GM12878 (cell line): ENCODE results near the gene DCDC2C. TPM values are rescaled to one million over a fixed set of nuclear protein-coding genes. Genes with fewer than 3 reads are reported as not detected.

Experiments used
- ATAC-seq: fragments of 200-7000 bp; cut with Tn5 transposase; 3 replicates; pipeline ENCODE4 v1.9.1; 2020; ENCODE audit warnings: mild to moderate bottlenecking, moderate library complexity
- BruUV-seq: library from RNA; stranded (reverse); fragments of 400-500 nt; replicated peaks from 2 replicates; lab custom pipeline; 2021; lab: Mats Ljungman, UMichigan
- CTCF ChIA-PET: fragments of 300-600 bp; sonication (Branson Sonifier 250); formaldehyde crosslinking; extraction: SDS; loops from one replicate; lab custom pipeline; 2021; ENCODE audit warnings: inconsistent platforms; lab: Yijun Ruan, JAX
- POLR2A ChIA-PET: fragments of 350-600 bp; formaldehyde crosslinking; extraction: SDS; loops from one replicate; lab custom pipeline; 2021; ENCODE audit warnings: inconsistent platforms; lab: Charles Lee
- RAD21 ChIA-PET: fragments of 300-600 bp; sonication (Branson Sonifier 250); formaldehyde crosslinking; loops from one replicate; lab custom pipeline; 2023; ENCODE audit warnings: antibody characterized with exemption; ENCODE audit not compliant: unreplicated experiment; lab: Charles Lee
- SMC1A ChIA-PET: fragments of 300-600 bp; sonication (Branson Sonifier 250); formaldehyde crosslinking; loops from one replicate; lab custom pipeline; 2023; ENCODE audit not compliant: unreplicated experiment, uncharacterized antibody; lab: Charles Lee
- DNase-seq: peaks from one replicate; pipeline ENCODE4 v3.0.0-alpha.2; 2011; ENCODE audit warnings: low read depth, low spot score
- FAIRE-seq: peaks from 3 replicates; lab custom pipeline; 2011; peaks lifted over from hg19 to GRCh38; lab: Jason Lieb, UNC
- H2AFZ ChIP-seq: 2 replicates; pipeline ENCODE4 v1.6.0; 2011; ENCODE audit warnings: low read depth, low read length, control low read depth; ENCODE audit not compliant: control insufficient read depth
- H3K27ac ChIP-seq: 2 replicates; pipeline ENCODE4 v1.5.1; 2011; ENCODE audit warnings: control low read depth; ENCODE audit not compliant: control insufficient read depth, insufficient read depth
- H3K27me3 ChIP-seq, 2 experiments: replicated peaks in 1 of 2; 2 replicates each; pipeline versions ENCODE4 v1.6.0 to v1.6.1; 2011; ENCODE audit warnings: low read length in 1 of 2; ENCODE audit not compliant: control insufficient read depth in 2 of 2, insufficient read depth in 2 of 2
- H3K36me3 ChIP-seq, 2 experiments: 2 replicates each; pipeline ENCODE4 v1.5.1; 2011; ENCODE audit warnings: low read length in 1 of 2; ENCODE audit not compliant: control insufficient read depth in 2 of 2, insufficient read depth in 2 of 2
- H3K4me1 ChIP-seq: 2 replicates; pipeline ENCODE4 v1.6.1; 2011; ENCODE audit warnings: mild to moderate bottlenecking, low read length, moderate library complexity, mixed read lengths; ENCODE audit not compliant: control insufficient read depth, insufficient read depth
- H3K4me2 ChIP-seq: 2 replicates; pipeline ENCODE4 v1.6.0; 2011; ENCODE audit warnings: control low read depth; ENCODE audit not compliant: control insufficient read depth, insufficient read depth
- H3K4me3 ChIP-seq: fragments of 200-600 bp; sonication (generic); 2 replicates; pipeline ENCODE4 v1.5.1; 2016
- H3K79me2 ChIP-seq: 2 replicates; pipeline ENCODE4 v1.6.0; 2011; ENCODE audit warnings: low read length; ENCODE audit not compliant: control insufficient read depth, insufficient read depth
- H3K9ac ChIP-seq: 2 replicates; pipeline ENCODE4 v1.8.0; 2011; ENCODE audit warnings: low read length, control low read depth, mixed read lengths; ENCODE audit not compliant: control insufficient read depth, insufficient read depth
- H3K9me3 ChIP-seq: replicated peaks from 3 replicates; pipeline ENCODE4 v1.5.1; 2011; ENCODE audit warnings: mild to moderate bottlenecking, low read length; ENCODE audit not compliant: control insufficient read depth, insufficient read depth
- H4K20me1 ChIP-seq: 2 replicates; pipeline ENCODE4 v1.6.0; 2011; ENCODE audit not compliant: control insufficient read depth, insufficient read depth
- ATF7 ChIP-seq: fragments of 450-650 bp; IDR thresholded peaks from 2 replicates; pipeline ENCODE4 v1.6.1; 2016; ENCODE audit warnings: low read depth, mild to moderate bottlenecking
- BHLHE40 ChIP-seq, 2 experiments: fragments of 450-650 bp in 1 of 2; IDR thresholded peaks; 2 replicates each; pipeline ENCODE4 v1.6.1; 2011 to 2017; ENCODE audit warnings: low read depth in 2 of 2, borderline replicate concordance in 1 of 2, improper control_type of control experiment in 1 of 2, low read length in 1 of 2, mild to moderate bottlenecking in 1 of 2
- CBFB ChIP-seq: IDR thresholded peaks from 2 replicates; pipeline ENCODE4 v1.6.1; 2016; ENCODE audit warnings: antibody characterized with exemption, low read depth
- CHD2 ChIP-seq: IDR thresholded peaks from 2 replicates; pipeline ENCODE4 v1.6.1; 2011; ENCODE audit warnings: low read depth, low read length, improper control_type of control experiment, borderline replicate concordance
- FOS ChIP-seq: IDR thresholded peaks from 3 replicates; pipeline ENCODE4 v1.6.1; 2011; ENCODE audit warnings: borderline replicate concordance; ENCODE audit not compliant: insufficient read length; ENCODE audit errors: extremely low read depth
- HDAC2 ChIP-seq: fragments of 200-600 bp; sonication (generic); IDR thresholded peaks from 2 replicates; pipeline ENCODE4 v1.6.1; 2017
- MEF2B ChIP-seq: fragments of 450-650 bp; IDR thresholded peaks from 2 replicates; pipeline ENCODE4 v1.6.1; 2018; ENCODE audit warnings: mild to moderate bottlenecking, moderate library complexity; ENCODE audit not compliant: partially characterized antibody, poor library complexity, severe bottlenecking
- PBX3 ChIP-seq: IDR thresholded peaks from 2 replicates; pipeline ENCODE4 v1.6.1; 2011; ENCODE audit warnings: mild to moderate bottlenecking, low read depth, low read length, moderate library complexity; ENCODE audit not compliant: insufficient replicate concordance
- PRDM15 ChIP-seq: fragments of 450-650 bp; formaldehyde crosslinking; IDR thresholded peaks from 2 replicates; pipeline ENCODE4 v1.4.0; 2020; ENCODE audit warnings: mild to moderate bottlenecking, moderate library complexity
- RB1 ChIP-seq: fragments of 450-650 bp; formaldehyde crosslinking; IDR thresholded peaks from 2 replicates; pipeline ENCODE4 v1.6.1; 2017; ENCODE audit warnings: mild to moderate bottlenecking, borderline replicate concordance
- SIX5 ChIP-seq: IDR thresholded peaks from 2 replicates; pipeline ENCODE4 v1.6.1; 2011; ENCODE audit warnings: mild to moderate bottlenecking, low read depth, low read length, moderate library complexity; ENCODE audit not compliant: severe bottlenecking
- SMAD1 ChIP-seq: fragments of 450-650 bp; IDR thresholded peaks from 2 replicates; pipeline ENCODE4 v1.6.1; 2018; ENCODE audit warnings: mild to moderate bottlenecking, low read depth; ENCODE audit not compliant: partially characterized antibody
- SREBF1 ChIP-seq: IDR thresholded peaks from 2 replicates; pipeline ENCODE4 v1.6.1; 2012; ENCODE audit warnings: mild to moderate bottlenecking, low read length
- SUPT20H ChIP-seq: IDR thresholded peaks from 2 replicates; pipeline ENCODE4 v1.6.1; 2011; ENCODE audit warnings: low read depth, mild to moderate bottlenecking, low read length, moderate library complexity, borderline replicate concordance; ENCODE audit not compliant: control insufficient read depth
- TBL1XR1 ChIP-seq: IDR thresholded peaks from 2 replicates; pipeline ENCODE4 v1.6.1; 2012; ENCODE audit warnings: low read depth, low read length, improper control_type of control experiment
- TCF12 ChIP-seq: IDR thresholded peaks from 2 replicates; pipeline ENCODE4 v1.6.1; 2011; ENCODE audit warnings: low read depth, mild to moderate bottlenecking, low read length
- ZNF24 ChIP-seq: fragments of 450-650 bp; IDR thresholded peaks from 2 replicates; pipeline ENCODE4 v1.6.1; 2017; ENCODE audit warnings: antibody characterized with exemption, mild to moderate bottlenecking
- WGBS: methylation state at CpG from one replicate; pipeline ENCODE4 v1.1.6; 2016; ENCODE audit warnings: low lambda C conversion rate; ENCODE audit not compliant: insufficient replicate concordance, insufficient coverage; ENCODE audit errors: missing lambda C conversion rate; 5-methylcytosine and 5-hydroxymethylcytosine counted together
- in situ Hi-C: fragments of 300-500 bp; cut with MboI; formaldehyde crosslinking; loops from 9 replicates; pipeline ENCODE4 v1.14.3; 2018; ENCODE audit warnings: mixed read lengths
- intact Hi-C: fragments of 100-400 bp; cut with micrococcal nuclease; formaldehyde crosslinking; loops from one replicate; pipeline ENCODE4 v1.14.2; 2022; ENCODE audit not compliant: unreplicated experiment
- polyA plus RNA-seq, 11 experiments: library from polyadenylated mRNA; depleted of rRNA in 4 of 11; unstranded in 6 of 11; stranded (reverse) in 5 of 11; fragments of >200 nt; fragmentation: Nextera tagmentation in 4 of 11; fragmentation: Illumina TruSeq in 1 of 11; extraction: Ambion mirVana in 4 of 11; extraction: Trizol in 1 of 11; gene quantifications; 1 replicate in 1 of 11; 2 replicates in 10 of 11; pipeline versions ENCODE4 v1.2.1 to v1.2.3, GENCODE V29; 2011 to 2016; ENCODE audit warnings: inconsistent platforms in 2 of 11, missing spikeins in 2 of 11, low read depth in 1 of 11
- total RNA-seq, 4 experiments: library from RNA; depleted of rRNA in 3 of 4; stranded (reverse); fragments of >200 nt in 3 of 4; fragmentation: Illumina TruSeq in 1 of 4; extraction: Trizol in 1 of 4; gene quantifications; 2 replicates each; pipeline versions ENCODE4 v1.2.1 to v1.2.3, GENCODE V29; 2013 to 2021

DCDC2C gene
- total and polyA plus RNA-seq, 10 of the 15 experiments (the other 5 are each of a cell fraction or from before 2014, with no cell fraction given): not detected

- BruUV-seq: no TSS peak
- Histone ChIP-seq H4K20me1 (no peaks in the 10 kb centered on the region), H2AFZ (no peak overlapping the region), H3K9ac (no peak overlapping the region), H3K4me1 (no peaks in the 10 kb centered on the region), H3K27ac (no peak overlapping the region), H3K36me3 (no peaks in the 10 kb centered on the region), H3K79me2 (no peaks in the 10 kb centered on the region), H3K27me3 (no peaks in the 10 kb centered on the region; a peak in 1 of 4 replicates), H3K9me3 (no peaks in the 10 kb centered on the region), H3K4me3 (no peak overlapping the region), H3K4me2 (no peak overlapping the region)
- DNase-seq (no peak), FAIRE-seq (no peak), ATAC-seq (no peak)
- in situ Hi-C loops (no loop called here), intact Hi-C loops (no loop called here)
- TF ChIP-seq ZNF24 (no peak), SIX5 (no peak), PBX3 (no peak), SREBF1 (no peak), PRDM15 (CRISPR knock-in tag) (no peak), SUPT20H (no peak), FOS (no peak), HDAC2 (no peak), TBL1XR1 (no peak), SMAD1 (no peak), BHLHE40 (IDR thresholded peaks at IDR 0.05; ENCODE audit: borderline replicate concordance in 1 of 2, low read depth in 2 of 2, low read length in 1 of 2) (no peak), CBFB (no peak), ATF7 (no peak), MEF2B (no peak), CHD2 (no peak), TCF12 (no peak), RB1 (no peak)
- ChIA-PET RAD21 (no interaction called here), CTCF (no interaction called here), POLR2A (no interaction called here), SMC1A (no interaction called here)
- WGBS: 50% methylated on average over 7 of the region's 7 CpGs
Observed at GRCh38 chr2:3837086-3837485, 133.7 kb downstream of the DCDC2C start.
